ENCODE data around the gene ARHGAP23.
A peak's percentile ranks its signal among the peaks of the same experiment; 100 is the strongest.

ARHGAP23 gene

GRCh38 chr17:38428112-38428642 lies at the start of gene ARHGAP23:
Gene ARHGAP23 (plus strand): TSS chr17:38428464. CDS start chr17:38428486, 22 bp downstream.
- DNase-seq (ENCODE audit: low read depth in 2 of 2, low spot score in 1 of 2) = peak in 1 of 2 donors; percentile 5

GRCh38 chr17:38379448-38379847 lies 48.8 kb upstream of the ARHGAP23 start:
- DNase-seq (ENCODE audit: low read depth in 2 of 2, low spot score in 1 of 2) = no peak

- DNase-seq (ENCODE audit: low read depth in 2 of 2, low spot score in 1 of 2) = no peak
Measured at GRCh38 chr17:38395090-38395489, 33.2 kb upstream of the ARHGAP23 start.

GRCh38 chr17:38397227-38397626 lies 31.0 kb upstream of the ARHGAP23 start:
- no peak for DNase-seq (ENCODE audit: low read depth in 2 of 2, low spot score in 1 of 2)

GRCh38 chr17:38400286-38400685 lies 28.0 kb upstream of the ARHGAP23 start:
- DNase-seq (ENCODE audit: low read depth in 2 of 2, low spot score in 1 of 2) = no peak

- no peak for DNase-seq (ENCODE audit: low read depth in 2 of 2, low spot score in 1 of 2)
Measured at GRCh38 chr17:38401459-38401858, 26.8 kb upstream of the ARHGAP23 start.

GRCh38 chr17:38402897-38403296 lies 25.4 kb upstream of the ARHGAP23 start:
- DNase-seq (ENCODE audit: low read depth in 2 of 2, low spot score in 1 of 2) = no peak

GRCh38 chr17:38403491-38403890 lies 24.8 kb upstream of the ARHGAP23 start:
- no peak for DNase-seq (ENCODE audit: low read depth in 2 of 2, low spot score in 1 of 2)

GRCh38 chr17:38404174-38404943 lies 23.9 kb upstream of the ARHGAP23 start:
- no peak for DNase-seq (ENCODE audit: low read depth in 2 of 2, low spot score in 1 of 2)

GRCh38 chr17:38405654-38406053 lies 22.6 kb upstream of the ARHGAP23 start:
- no peak for DNase-seq (ENCODE audit: low read depth in 2 of 2, low spot score in 1 of 2)

GRCh38 chr17:38410201-38410600 lies 18.1 kb upstream of the ARHGAP23 start:
- DNase-seq (ENCODE audit: low read depth in 2 of 2, low spot score in 1 of 2) = no peak

GRCh38 chr17:38415250-38416194 lies 12.7 kb upstream of the ARHGAP23 start:
- DNase-seq (ENCODE audit: low read depth in 2 of 2, low spot score in 1 of 2) = no peak

- DNase-seq (ENCODE audit: low read depth in 2 of 2, low spot score in 1 of 2) = no peak
Measured at GRCh38 chr17:38416840-38417209, 11.4 kb upstream of the ARHGAP23 start.

GRCh38 chr17:38417210-38417951 lies 10.9 kb upstream of the ARHGAP23 start:
- DNase-seq (ENCODE audit: low read depth in 2 of 2, low spot score in 1 of 2) = no peak

- DNase-seq (ENCODE audit: low read depth in 2 of 2, low spot score in 1 of 2) = no peak
Measured at GRCh38 chr17:38418062-38418692, 10.1 kb upstream of the ARHGAP23 start.

- DNase-seq (ENCODE audit: low read depth in 2 of 2, low spot score in 1 of 2) = no peak
Measured at GRCh38 chr17:38418693-38419507, 9.4 kb upstream of the ARHGAP23 start.

GRCh38 chr17:38419508-38419981 lies 8.7 kb upstream of the ARHGAP23 start:
- no peak for DNase-seq (ENCODE audit: low read depth in 2 of 2, low spot score in 1 of 2)

GRCh38 chr17:38420518-38420917 lies 7.7 kb upstream of the ARHGAP23 start:
- DNase-seq (ENCODE audit: low read depth in 2 of 2, low spot score in 1 of 2) = no peak

GRCh38 chr17:38421171-38421841 lies 7.0 kb upstream of the ARHGAP23 start:
- no peak for DNase-seq (ENCODE audit: low read depth in 2 of 2, low spot score in 1 of 2)
